ENCODE data around the gene ZNF664.

Gene ZNF664

GRCh38 chr12:124020514-124020949 is 47.5 kb downstream of the ZNF664 start:
- TF ChIP-seq CTCF (IDR thresholded peaks at IDR 0.05; ENCODE audit: borderline replicate concordance, control extremely low read depth, extremely low read depth, insufficient read depth, missing control alignments): no peak
- no peak for DNase-seq (ENCODE audit: low spot score)
- in situ Hi-C loops (cut with MboI; ENCODE audit: low sequenced_read_pairs, unreplicated experiment): no loop called here

- no peak for TF ChIP-seq CTCF (IDR thresholded peaks at IDR 0.05; ENCODE audit: borderline replicate concordance, control extremely low read depth, extremely low read depth, insufficient read depth, missing control alignments)
- no peak for DNase-seq (ENCODE audit: low spot score)
- in situ Hi-C loops (cut with MboI; ENCODE audit: low sequenced_read_pairs, unreplicated experiment): no loop called here
Observed at GRCh38 chr12:124021007-124021406, 48.0 kb downstream of the ZNF664 start.

- no peak for DNase-seq (ENCODE audit: low spot score)
- in situ Hi-C loops (cut with MboI; ENCODE audit: low sequenced_read_pairs, unreplicated experiment): no loop called here
- TF ChIP-seq CTCF (IDR thresholded peaks at IDR 0.05; ENCODE audit: borderline replicate concordance, control extremely low read depth, extremely low read depth, insufficient read depth, missing control alignments): no peak
Observed at GRCh38 chr12:124022161-124022560, 49.1 kb downstream of the ZNF664 start.

- TF ChIP-seq CTCF (IDR thresholded peaks at IDR 0.05; ENCODE audit: borderline replicate concordance, control extremely low read depth, extremely low read depth, insufficient read depth, missing control alignments): no peak
- in situ Hi-C loops (cut with MboI; ENCODE audit: low sequenced_read_pairs, unreplicated experiment): no loop called here
- DNase-seq (ENCODE audit: low spot score): no peak
Observed at GRCh38 chr12:124024263-124024678, 51.3 kb downstream of the ZNF664 start.

- in situ Hi-C loops (cut with MboI; ENCODE audit: low sequenced_read_pairs, unreplicated experiment): no loop called here
- DNase-seq (ENCODE audit: low spot score): no peak
Observed at GRCh38 chr12:124024776-124025175, 51.8 kb downstream of the ZNF664 start.

GRCh38 chr12:124025661-124026060 is 52.6 kb downstream of the ZNF664 start:
- DNase-seq (ENCODE audit: low spot score): no peak
- in situ Hi-C loops (cut with MboI; ENCODE audit: low sequenced_read_pairs, unreplicated experiment): no loop called here
- TF ChIP-seq CTCF (IDR thresholded peaks at IDR 0.05; ENCODE audit: borderline replicate concordance, control extremely low read depth, extremely low read depth, insufficient read depth, missing control alignments): no peak

More at GRCh38 chr12:124024776-124025175, 51.8 kb downstream of the ZNF664 start:
- no peak for TF ChIP-seq CTCF (IDR thresholded peaks at IDR 0.05; ENCODE audit: borderline replicate concordance, control extremely low read depth, extremely low read depth, insufficient read depth, missing control alignments)

Measured in GM13976 (cell line).